A673 (cell line): ENCODE data around the gene ELOVL3.

Experiments
- CTCF ChIP-seq: fragments of 300-800, 200-600 bp; sonication (generic); conservative IDR thresholded peaks from 2 replicates; pipeline ENCODE4 v1.5.1; 2017; ENCODE audit warnings: low read depth, mild to moderate bottlenecking, antibody characterized with exemption, low read length, moderate library complexity, mixed read lengths
- EZH2 ChIP-seq: fragments of 200-600 bp; sonication (generic); IDR thresholded peaks from 2 replicates; pipeline ENCODE4 v1.6.1; 2017; ENCODE audit warnings: borderline replicate concordance, low read depth, mild to moderate bottlenecking, mixed read lengths, antibody characterized with exemption, low read length; ENCODE audit not compliant: poor library complexity, severe bottlenecking

GRCh38 chr10:102220612-102221011 is 5.5 kb upstream of the ELOVL3 start:
- TF ChIP-seq CTCF (no peak), EZH2 (no peak)
